ENCODE results near the gene ZNF83. TPM values are rescaled to one million over a fixed set of nuclear protein-coding genes. Genes with fewer than 3 reads are reported as not detected.
A peak's percentile ranks its signal among the peaks of the same experiment; 100 is the strongest.

ZNF83 gene
- total RNA-seq, 1 experiment from 2014 or later: 45.4 TPM

GRCh38 chr19:52566588-52566987 lies 71.6 kb downstream of the ZNF83 start:
- no peak overlapping the region for H3K4me3 ChIP-seq (ENCODE audit: low read length)
- H3K27ac ChIP-seq (ENCODE audit: low read length): peak overlapping the region; percentile 56; the same call in 1 of the 2 replicates
- H3K4me2 ChIP-seq (ENCODE audit: low read length): no peak overlapping the region
- CTCF ChIA-PET: interaction anchor here (0.8 kb wide), 1 partner anchor 40 kb away, joined by 7 read pairs; no protein-coding TSS in a partner anchor
- H3K9me3 ChIP-seq (ENCODE audit: low read length): peaks cover 30% of the 10 kb centered on the region
- H3K27me3 ChIP-seq (ENCODE audit: low read length): no peaks in the 10 kb centered on the region
- H3K36me3 ChIP-seq (ENCODE audit: low read depth, low read length): peaks cover 40% of the 10 kb centered on the region
- no peaks in the 10 kb centered on the region for H4K20me1 ChIP-seq (ENCODE audit: low read length)
- peaks cover 9% of the 10 kb centered on the region; the same call in 1 of the 2 replicates for H3K79me2 ChIP-seq (ENCODE audit: low read length)
- intact Hi-C loops (cut with micrococcal nuclease): no loop called here
- ATAC-seq: peak; percentile 67
- H3F3A ChIP-seq (ENCODE audit: low read length, unreplicated experiment): peaks cover 6% of the 10 kb centered on the region
- H3K9ac ChIP-seq (ENCODE audit: low read length): no peak overlapping the region
- POLR2A ChIA-PET (ENCODE audit: unreplicated experiment): interaction anchor here (0.6 kb wide), 1 partner anchor 115 kb away, joined by 3 read pairs; no protein-coding TSS in a partner anchor
- no TSS peak for BruUV-seq (replicated peaks)
- H3K9me2 ChIP-seq (replicated peaks; ENCODE audit: low read length): no peaks in the 10 kb centered on the region
- peak; percentile 92 for DNase-seq
- H2AFZ ChIP-seq (ENCODE audit: low read length): no peak overlapping the region
- peaks cover 11% of the 10 kb centered on the region for H3K4me1 ChIP-seq (ENCODE audit: insufficient read depth, low read length)
- TF ChIP-seq EZH2phosphoT487 (IDR thresholded peaks at IDR 0.05; ENCODE audit: borderline replicate concordance, low read length): no peak
- no peak for TF ChIP-seq CTCF (conservative IDR thresholded peaks at IDR 0.05; ENCODE audit: low read depth, low read length)
- no peak for TF ChIP-seq EZH2 (IDR thresholded peaks at IDR 0.05; ENCODE audit: low read length, unreplicated experiment)

- intact Hi-C loops (cut with micrococcal nuclease): no loop called here
- ATAC-seq: no peak
Measured at GRCh38 chr19:52566121-52566520, 72.0 kb downstream of the ZNF83 start.

More at GRCh38 chr19:52566121-52566520, 72.0 kb downstream of the ZNF83 start:
- Histone ChIP-seq H3K4me2 (ENCODE audit: low read length) (no peak overlapping the region), H3K9me3 (ENCODE audit: low read length) (peaks cover 30% of the 10 kb centered on the region), H3K9me2 (replicated peaks; ENCODE audit: low read length) (no peaks in the 10 kb centered on the region), H2AFZ (ENCODE audit: low read length) (no peak overlapping the region), H3K9ac (ENCODE audit: low read length) (no peak overlapping the region), H3K4me1 (ENCODE audit: insufficient read depth, low read length) (peaks cover 11% of the 10 kb centered on the region), H3K27me3 (ENCODE audit: low read length) (no peaks in the 10 kb centered on the region), H3K27ac (ENCODE audit: low read length) (peak overlapping the region; percentile 26; the same call in 1 of the 2 replicates), H3K36me3 (ENCODE audit: low read depth, low read length) (peaks cover 44% of the 10 kb centered on the region), H3K79me2 (ENCODE audit: low read length) (peaks cover 6% of the 10 kb centered on the region; the same call in 1 of the 2 replicates), H3F3A (ENCODE audit: low read length, unreplicated experiment) (peaks cover 6% of the 10 kb centered on the region), H3K4me3 (ENCODE audit: low read length) (no peak overlapping the region), H4K20me1 (ENCODE audit: low read length) (no peaks in the 10 kb centered on the region)
- BruUV-seq (replicated peaks): no TSS peak
- no peak for TF ChIP-seq EZH2phosphoT487 (IDR thresholded peaks at IDR 0.05; ENCODE audit: borderline replicate concordance, low read length)
- TF ChIP-seq CTCF (conservative IDR thresholded peaks at IDR 0.05; ENCODE audit: low read depth, low read length): no peak
- TF ChIP-seq EZH2 (IDR thresholded peaks at IDR 0.05; ENCODE audit: low read length, unreplicated experiment): no peak
- ChIA-PET POLR2A (ENCODE audit: unreplicated experiment) (no interaction called here), CTCF (interaction anchor here (0.8 kb wide), 1 partner anchor 39 kb away, joined by 7 read pairs; no protein-coding TSS in a partner anchor)
- DNase-seq: no peak

Other genes starting within 250 kb of the ZNF83 start
- 4.9 and 5.7 TPM in 2 replicates for gene ZNF528, start 240.5 kb downstream of the ZNF83 start, total RNA-seq (2014; rRNA removed)
- not detected in 2 replicates for gene ZNF534, start 209.2 kb downstream of the ZNF83 start, total RNA-seq (2014; rRNA removed)
- not detected in 2 replicates for gene ZNF578, start 184.8 kb downstream of the ZNF83 start, total RNA-seq (2014; rRNA removed)
- 9.4 and 14.3 TPM in 2 replicates for gene ZNF808, start 110.7 kb downstream of the ZNF83 start, total RNA-seq (2014; rRNA removed)
- 13.2 and 14.6 TPM in 2 replicates for gene ZNF701, start 68.1 kb downstream of the ZNF83 start, total RNA-seq (2014; rRNA removed)
- 8.4 and 12.7 TPM in 2 replicates for gene ZNF611, start 96.7 kb upstream of the ZNF83 start, total RNA-seq (2014; rRNA removed)
- gene ZNF600, start 148.4 kb upstream of the ZNF83 start, total RNA-seq (2014; rRNA removed): 5.4 and 8.6 TPM in 2 replicates
- 12.7 and 29.7 TPM in 2 replicates for gene ZNF28, start 183.3 kb upstream of the ZNF83 start, total RNA-seq (2014; rRNA removed)
- 18.7 and 21.5 TPM in 2 replicates for gene ZNF468, start 219.3 kb upstream of the ZNF83 start, total RNA-seq (2014; rRNA removed)

All from PC-3 (cell line).